Stimulated activated CD8-positive, alpha-beta memory T cell treated with anti-CD3 and anti-CD28 coated beads, Interleukin-7, amount 100 ng/mL, for 48 hours (primary cell): ENCODE measurements around the gene SLC23A3.

Experiments used
- DNase-seq, 2 donors: peaks; one replicate each; pipeline ENCODE4 v3.0.0-alpha.2; 2020; ENCODE audit warnings: low read depth in 1 of 2; ENCODE audit errors: extremely low read depth in 1 of 2

The SLC23A3 gene

DNA sequence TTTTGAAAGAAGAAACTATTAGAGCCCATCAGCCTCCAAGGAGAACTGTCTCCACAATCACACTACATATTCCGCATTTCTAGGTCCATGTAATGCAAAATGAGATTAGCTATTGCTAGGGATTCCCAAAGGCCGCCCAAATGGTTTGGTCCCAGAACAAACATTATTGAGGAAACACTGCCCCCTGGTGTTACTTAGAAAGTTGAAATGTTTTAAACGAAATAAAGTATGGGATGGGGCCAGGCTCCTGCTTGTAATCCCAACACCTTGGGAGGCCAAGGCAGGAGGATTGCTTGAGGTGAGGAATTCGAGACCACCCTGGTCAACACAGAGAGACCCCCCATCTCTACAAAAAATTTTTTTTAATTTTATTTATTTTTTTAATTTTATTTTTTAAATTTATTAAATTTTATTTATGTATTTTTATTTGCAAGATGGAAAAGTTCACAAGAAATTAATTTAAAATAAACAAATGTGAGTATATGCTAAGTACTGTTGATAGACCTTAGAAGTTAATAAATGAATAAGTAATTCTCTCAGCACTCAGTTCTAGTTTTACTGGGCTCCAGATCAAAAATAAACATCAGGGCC, 14.7 kb downstream of the SLC23A3 start:
- no peak for DNase-seq

DNA sequence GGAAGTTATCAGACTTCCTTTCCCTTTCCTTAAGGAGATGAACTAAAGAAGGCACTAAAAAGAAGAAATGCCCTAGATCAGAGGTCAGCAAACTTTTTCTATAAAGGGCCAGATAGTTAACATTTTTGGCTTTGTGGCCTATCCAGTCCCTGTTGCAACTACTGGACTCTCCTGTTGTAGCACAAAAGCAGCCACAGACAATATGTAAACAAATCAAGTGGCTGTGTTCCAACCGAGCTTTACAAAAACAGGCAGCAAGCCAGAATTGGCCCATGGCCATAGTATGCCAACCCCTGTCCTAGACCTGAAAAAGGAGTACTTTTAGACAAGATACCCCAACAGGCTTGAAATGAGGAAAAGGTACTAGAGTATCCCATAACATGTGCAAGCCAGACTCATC, 20.2 kb downstream of the SLC23A3 start:
- no peak for DNase-seq

DNA sequence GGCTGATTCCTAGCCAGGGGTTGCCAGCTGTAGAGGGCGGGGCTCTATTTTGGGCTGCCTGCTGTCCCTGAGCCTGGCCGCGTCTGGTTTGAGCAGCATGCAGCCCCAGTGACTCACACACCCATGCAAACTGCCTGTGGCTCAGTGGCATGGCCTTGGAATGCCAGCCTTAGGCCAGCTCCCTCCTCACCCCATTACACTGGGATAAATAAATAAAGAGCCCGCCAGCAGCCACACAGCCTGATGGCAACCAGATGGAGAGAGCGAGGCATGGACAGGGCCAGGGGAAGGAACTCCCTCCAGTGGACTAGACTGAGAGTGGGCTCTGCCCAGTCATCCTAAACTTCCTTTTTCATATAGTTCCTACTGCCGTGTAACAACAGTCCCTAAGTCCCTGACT, 27.5 kb downstream of the SLC23A3 start:
- DNase-seq = no peak

DNA sequence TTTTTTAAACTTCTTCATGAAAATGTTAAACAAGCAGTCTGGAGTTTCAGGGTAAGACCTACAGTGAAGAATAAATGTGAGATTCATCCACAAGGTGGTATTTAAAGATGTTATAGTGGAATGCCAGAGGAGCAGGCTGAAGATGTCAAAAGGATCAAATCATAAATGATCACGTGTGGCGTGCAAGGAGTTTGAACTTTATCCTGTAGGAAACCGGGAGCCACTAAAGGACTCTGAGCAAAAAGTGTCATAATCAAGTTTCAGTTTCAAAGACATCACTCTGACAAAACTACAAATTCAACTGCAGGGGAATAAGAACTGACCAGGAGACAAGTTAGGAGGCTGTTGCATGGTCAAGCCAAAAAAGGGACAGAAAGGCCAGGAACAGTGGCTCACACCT, 29.1 kb downstream of the SLC23A3 start:
- DNase-seq = no peak

DNA sequence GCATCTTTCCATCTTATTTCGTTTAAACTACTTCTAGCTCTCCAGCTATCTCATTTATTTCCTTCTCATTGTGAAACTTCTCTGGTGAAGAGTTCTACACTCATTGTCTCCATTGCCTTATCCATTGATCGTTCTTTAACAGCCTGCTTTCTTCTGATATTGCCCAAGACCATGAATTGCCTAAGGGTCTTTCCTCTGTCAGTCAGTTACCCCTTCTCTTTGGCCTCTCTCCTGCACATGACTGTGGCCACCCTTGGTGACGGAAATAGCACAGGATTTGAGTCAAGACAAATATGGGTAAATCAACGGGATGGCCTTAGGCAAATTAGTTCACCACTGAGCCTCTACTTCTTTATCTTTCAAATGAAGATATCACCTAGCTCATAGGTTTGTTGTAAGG, 35.9 kb downstream of the SLC23A3 start:
- DNase-seq = no peak

DNA sequence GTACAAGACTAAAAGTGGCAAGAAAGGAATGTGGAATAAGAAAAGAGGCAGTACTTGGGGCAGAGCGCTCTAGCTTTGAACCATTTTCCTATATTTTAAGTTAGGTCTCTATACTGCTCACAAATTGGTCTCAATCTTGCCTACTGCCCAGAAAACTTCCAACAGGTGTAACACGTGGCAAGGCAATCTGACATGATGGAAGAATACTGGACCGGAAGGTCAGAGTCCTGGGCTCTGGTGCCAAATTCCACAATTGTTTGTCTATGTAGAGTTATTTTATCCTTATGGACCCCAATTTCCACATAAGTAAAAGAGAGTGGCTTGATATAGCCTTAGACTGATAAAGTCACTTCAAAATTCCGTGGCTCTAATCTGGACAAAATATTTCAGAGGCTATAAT, 38.1 kb downstream of the SLC23A3 start:
- no peak for DNase-seq

DNA sequence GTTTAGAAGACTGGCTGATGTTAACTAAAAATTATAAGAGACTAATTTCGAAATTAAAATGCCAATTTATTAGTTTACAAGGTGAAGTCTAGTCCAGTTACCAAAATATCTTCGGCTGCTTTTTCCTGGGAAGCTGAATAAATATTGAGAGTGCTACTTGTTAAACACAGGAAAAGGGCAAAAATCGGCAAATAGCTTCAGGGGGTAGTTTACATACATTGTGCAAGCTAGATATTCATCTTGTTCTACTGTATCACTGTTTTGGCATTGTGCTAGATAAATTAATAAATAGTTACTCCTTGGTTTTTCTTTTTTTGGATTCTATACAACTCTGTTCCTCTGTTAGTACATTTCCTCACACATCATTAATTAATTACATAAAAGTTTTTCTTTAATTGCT, 38.5 kb downstream of the SLC23A3 start:
- DNase-seq = no peak

DNA sequence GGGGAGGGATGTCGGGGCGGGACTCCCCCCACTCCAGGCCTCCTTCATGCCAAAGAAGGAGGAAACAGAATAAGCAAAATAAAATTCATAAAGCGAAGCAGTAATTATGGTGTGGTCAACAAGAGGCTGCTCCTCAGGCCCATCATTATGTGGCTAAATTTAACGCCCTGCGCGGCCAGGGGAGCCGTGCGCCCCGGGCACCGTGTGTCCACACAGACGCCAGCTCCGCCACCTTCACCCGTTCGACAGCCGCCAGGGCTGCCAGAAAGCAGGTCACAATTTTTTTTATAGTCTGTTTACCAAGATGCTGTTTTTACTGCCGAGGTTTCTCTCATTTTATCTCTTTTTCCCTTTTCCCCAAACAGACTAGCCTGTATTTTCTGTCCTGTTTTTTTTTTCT, 40.2 kb downstream of the SLC23A3 start:
- DNase-seq = no peak

DNA sequence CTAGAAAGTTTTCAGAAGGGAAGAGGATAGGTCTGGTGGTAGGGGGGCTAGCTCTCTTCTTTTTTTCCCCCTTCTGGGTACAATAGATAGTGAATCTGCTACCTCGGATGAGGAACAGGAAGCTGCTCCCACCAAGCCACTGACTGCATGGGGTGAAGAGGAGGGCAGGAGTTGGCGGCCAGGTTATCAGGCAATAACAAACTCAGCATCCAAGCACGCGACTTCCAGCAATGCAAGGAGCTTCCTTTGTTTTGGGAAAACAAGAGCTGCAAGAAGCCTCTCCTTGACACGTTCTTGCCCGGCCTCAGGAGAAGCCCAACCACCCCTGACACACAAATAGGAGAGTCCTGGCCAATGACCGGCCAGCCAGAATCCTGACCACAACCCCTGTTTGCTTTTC, 41.4 kb downstream of the SLC23A3 start:
- no peak for DNase-seq

DNA sequence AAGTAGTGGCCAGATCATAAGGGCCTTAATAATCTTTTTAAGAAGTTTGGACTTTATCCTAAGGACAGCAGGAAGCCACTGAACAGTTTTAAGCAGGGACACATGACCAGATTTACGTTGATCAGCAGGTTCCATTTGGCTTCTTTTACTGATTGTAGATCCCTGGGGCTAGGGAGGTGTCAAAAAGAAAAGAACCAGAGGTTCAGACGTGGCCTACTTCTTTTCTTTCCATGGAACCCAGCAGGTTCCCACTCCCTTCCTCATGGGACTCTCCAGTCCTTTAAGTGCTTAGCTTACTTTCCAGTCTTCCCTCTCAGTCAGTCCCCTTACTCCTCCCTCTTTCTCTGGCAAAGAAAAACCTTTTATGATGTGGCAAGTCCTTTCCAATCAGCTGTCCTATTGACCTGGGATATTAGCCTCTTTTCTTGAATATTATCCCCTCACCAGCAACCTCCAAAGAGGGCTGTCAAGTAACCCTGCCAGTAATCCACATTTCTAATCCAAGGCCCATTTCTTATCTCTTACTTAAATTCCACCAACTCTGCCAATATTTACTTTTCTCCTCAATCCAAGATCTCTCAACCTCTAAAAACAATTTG, 42.7 kb downstream of the SLC23A3 start:
- no peak for DNase-seq

DNA sequence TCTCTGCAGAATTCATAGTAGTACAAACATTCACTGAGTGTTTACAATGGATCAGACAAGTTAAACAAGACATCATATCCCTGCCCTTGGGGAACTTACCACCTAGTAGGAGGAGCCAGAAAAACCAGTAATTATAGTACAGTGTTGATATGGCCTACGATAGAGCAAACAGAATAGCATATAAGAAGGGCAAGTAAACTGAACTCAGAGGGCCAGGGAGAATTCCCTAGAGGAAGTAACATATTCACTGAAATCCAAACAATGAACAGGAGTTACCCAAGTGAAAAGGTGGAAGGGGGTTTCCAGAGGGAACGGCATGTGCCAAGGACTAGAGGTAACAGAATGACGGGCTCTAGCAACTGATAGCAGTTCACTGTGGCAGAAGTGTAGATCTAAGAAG, 43.3 kb downstream of the SLC23A3 start:
- DNase-seq = no peak

DNA sequence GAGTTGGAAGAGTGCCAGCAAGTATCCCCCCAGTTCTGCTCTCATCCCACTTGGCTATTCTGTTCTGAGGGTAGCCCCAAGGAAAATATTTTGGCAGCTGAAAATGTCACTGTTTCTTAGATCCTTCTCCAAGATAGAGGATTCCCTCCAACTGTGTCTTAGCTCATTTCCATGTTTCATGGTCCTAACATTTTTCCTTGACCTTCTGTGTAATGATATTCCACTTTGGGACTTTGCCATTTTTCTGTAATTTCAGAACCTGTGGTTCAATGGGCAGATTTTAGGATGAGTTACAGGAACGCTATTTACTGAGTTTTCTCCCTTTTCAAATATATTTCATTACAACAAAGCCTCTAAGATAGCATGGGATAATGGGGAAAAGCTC, 44.0 kb downstream of the SLC23A3 start:
- no peak for DNase-seq

DNA sequence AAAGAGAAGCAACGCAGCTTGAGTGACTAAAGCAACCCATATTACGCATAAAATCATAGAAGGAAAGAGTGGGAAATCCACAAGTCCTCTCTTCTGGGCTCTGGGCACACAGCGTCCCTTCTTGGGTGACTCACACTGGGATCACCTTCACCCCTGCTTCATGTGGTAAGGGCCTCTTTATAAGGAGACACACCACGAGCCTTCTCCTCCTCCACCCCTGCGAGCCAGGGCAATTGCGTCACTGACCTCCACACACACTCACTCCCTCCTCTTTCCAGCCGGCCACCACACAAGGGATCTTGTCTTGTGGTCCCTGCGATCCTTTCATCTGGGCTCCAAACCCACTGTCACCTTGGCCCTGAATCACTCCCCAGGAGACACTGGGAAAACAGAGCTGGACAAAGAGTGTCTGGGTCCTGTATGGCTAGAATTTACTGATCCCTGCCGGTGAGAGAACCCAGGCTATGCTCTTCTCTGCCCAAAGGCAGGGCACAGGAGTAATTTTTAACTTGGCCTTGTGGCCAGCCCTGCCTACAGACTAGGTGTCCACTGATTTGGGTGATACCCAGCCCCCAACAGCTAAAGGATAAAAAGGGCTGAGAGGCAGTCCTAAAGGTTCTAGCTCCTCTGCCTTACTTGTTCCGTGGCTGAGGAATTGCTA, 44.5 kb downstream of the SLC23A3 start:
- peak in 1 of 2 donors; percentile 28 for DNase-seq

DNA sequence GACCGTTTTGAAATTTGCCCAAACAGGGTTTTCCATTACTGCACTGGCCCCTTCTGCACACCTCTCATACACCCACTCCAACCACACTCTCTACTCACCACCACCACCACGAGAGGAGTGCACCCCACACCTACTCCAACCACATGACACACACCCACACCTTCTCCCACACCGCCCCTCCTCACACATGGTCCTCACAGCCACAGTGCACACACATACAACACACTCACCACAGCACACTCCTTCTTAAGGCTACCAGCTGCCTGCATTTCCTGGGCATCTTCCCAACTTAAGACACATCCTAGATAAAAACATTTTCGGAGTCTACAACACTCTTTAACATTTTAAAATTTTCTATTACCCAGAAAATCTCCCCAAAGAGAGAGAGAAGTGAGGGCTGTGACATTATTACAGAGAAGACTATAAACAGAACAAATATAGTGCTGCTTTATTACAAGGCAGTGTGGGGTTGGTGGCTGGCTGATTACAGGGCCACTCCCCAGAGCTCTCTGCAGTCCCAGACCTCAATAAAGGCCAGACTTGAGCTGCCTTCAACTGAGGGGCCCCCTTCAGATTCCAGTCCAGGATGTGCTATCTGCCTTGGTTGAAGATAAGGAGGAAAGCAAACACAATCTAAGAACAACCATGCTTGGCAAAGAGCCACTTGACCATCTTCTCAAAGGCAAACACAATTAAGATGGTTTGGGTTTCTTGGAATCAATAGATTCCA, 45.3 kb downstream of the SLC23A3 start:
- DNase-seq = no peak

DNA sequence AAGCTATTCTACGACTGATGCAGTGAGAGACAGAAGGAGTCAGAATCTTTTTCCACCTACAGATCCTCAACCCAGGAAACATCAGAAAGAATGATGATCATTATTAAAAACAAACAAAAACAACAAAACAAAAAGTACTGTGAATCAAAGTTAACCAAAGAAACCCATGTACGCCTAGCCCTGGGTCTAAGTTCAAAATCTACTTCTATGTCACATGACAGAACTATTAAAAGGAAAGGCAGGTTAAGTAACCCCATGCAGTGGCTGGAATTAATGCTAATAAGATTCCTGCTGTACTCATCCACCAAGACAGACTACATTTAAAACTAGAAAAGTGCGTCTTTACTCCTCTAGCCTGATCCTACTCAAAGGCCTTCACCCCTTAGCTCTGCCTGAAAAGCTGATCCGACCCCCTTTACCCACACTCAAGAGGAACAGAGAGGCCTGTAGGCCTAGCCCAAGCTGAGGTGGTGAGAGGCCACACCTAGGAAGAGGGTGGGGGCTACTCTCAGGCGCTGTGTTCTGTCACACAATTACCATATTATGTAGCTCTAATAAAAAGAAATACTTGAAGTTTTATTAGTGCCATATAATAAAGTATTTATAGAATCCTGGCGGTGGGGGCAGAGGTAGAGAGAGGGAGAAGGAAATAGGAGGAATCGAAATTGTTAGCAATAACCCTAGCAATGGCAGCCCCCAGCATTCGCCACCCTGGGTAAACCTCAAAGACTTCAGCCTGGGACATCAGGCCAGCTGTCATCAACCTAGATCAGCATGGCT, 46.3 kb downstream of the SLC23A3 start:
- DNase-seq = no peak

DNA sequence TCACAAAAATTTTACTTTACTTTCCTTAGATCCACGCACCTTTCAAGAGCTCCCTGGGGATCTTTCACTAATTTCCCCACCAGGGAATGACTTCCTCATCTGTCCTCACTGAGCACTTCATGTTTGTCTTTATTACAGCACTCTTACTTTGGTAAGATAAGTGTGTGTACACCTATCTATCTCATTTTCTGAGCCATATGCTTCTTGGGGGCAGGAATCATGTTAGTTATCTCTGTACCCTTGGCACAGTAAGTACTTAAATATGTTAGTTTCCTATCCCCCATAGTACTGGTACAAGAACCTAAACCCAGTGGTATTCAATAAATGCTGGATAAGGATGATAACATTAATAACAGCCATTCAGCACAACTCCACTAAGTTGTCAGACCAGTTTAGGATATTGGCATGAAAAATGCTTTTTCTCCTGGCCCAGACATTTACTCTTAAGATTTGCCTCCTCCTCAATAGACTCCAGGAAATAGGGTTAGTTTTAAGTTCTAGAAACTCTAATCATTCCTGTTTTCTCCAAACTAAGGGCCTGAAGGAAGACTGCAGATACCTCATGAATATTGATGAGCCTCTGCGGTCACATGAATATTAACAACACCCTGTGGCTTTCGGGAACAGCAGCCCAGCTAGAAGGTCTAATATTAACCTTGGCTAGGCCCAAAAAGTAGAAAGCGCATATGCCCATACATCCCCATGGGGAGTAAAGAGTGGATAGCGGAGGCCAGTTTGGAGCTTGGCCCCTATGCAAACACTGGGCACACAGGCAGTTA, 47.4 kb downstream of the SLC23A3 start:
- DNase-seq = no peak

DNA sequence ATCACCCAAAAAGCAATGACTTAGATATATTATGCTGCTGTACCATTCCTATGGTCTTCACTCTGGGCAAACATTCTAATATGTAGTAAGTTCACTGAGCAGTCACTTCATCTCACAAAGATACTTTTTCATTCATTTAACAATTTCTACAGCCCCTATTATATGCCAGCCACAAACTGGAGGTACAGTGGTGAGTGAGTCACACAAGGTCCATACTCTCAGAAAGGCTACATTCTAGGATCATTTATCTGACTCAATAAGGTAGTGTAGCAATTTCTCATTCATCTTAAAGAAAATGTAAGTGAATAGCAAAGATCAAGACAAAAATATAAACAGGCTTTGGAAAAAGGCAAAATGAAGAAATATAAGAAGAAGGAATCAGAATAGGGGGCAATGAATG, 49.7 kb downstream of the SLC23A3 start:
- no peak for DNase-seq

DNA sequence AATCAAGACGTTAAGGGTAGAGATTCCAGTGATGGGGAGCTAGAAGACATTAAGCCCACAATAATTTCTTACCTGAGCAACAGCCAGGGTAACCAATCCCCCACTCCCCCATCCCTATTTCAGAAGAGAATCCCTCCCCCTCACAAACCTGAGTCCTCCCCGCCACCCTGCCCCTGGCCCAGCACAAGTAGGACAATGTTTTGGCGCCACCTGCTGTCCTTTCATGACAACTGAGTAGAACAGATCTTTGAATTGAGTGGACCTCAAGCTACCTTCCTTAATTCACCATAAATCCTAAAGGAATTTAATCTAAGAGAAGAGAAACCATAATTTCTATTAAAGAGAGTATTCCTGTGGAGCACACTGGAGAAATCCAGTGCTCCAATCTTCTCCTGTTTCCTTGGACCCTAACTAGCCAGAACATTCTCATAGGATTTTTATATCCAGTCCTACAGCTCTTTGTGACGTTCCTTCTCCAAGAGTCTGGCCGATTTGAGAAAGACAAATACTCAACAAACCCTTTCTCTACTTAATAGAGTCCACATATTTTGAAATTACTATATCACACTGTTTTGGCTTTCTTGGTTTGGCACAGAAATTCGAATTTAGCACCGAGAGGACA, 50.3 kb downstream of the SLC23A3 start:
- peak in 1 of 2 donors; percentile 44 for DNase-seq

DNA sequence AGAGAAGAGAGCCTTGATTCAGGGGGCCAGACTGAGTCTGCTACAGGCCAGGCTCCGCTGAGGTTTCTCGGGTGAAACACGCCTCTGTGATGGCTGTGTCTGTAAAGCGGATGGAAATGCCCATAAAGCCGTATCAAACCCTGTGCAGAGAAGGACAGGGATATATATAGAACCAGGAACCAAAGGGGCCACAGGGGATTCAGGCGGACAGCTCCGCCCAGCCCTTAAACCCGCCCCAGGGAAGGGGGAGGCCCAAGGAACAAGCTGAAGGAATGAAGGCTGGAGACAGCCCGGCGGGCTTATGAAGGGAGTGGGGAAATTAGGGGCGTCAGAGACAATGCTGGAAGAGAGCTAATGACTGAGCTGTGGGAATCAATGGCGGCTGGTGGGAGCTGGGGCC, 51.3 kb downstream of the SLC23A3 start:
- no peak for DNase-seq
